HEK293 (cell line): ENCODE measurements around the gene GID8.

Experiments
- CTCF ChIA-PET: fragments of 350-600 bp; formaldehyde crosslinking; extraction: SDS; loops from one replicate; lab custom pipeline; 2021; ENCODE audit warnings: antibody characterized with exemption; lab: Yijun Ruan, JAX
- POLR2A ChIA-PET: fragments of 300-600 bp; formaldehyde crosslinking; extraction: SDS; loops from one replicate; lab custom pipeline; 2020; ENCODE audit warnings: antibody characterized with exemption, inconsistent platforms; lab: Yijun Ruan, JAX
- H3K27ac ChIP-seq: fragments of 200-500 bp; sonication (Bioruptor generic); 2 replicates; pipeline ENCODE4 v1.5.1; 2014; ENCODE audit warnings: low read depth, low read length, control low read depth, inconsistent platforms; ENCODE audit errors: extremely low read depth
- H3K36me3 ChIP-seq, 2 experiments: fragments of 200-500 bp in 1 of 2; sonication (Bioruptor generic) in 1 of 2; 1 replicate in 1 of 2; 2 replicates in 1 of 2; pipeline ENCODE4 v1.5.1; 2014 to 2017; ENCODE audit warnings: inconsistent platforms in 2 of 2, low read length in 2 of 2; ENCODE audit not compliant: control insufficient read depth in 2 of 2, insufficient read depth in 1 of 2
- H3K4me1 ChIP-seq: fragments of 200-500 bp; sonication (Bioruptor generic); 2 replicates; pipeline ENCODE4 v1.5.1; 2014; ENCODE audit warnings: mild to moderate bottlenecking, low read length, inconsistent platforms; ENCODE audit not compliant: control insufficient read depth, insufficient read depth
- H3K4me3 ChIP-seq: 2 replicates; pipeline ENCODE4 v1.5.1; 2011; ENCODE audit warnings: low read depth, mild to moderate bottlenecking, control low read depth, low read length, moderate library complexity
- H3K9me3 ChIP-seq: fragments of 200-500 bp; sonication (Bioruptor generic); 2 replicates; pipeline ENCODE4 v1.5.1; 2014; ENCODE audit warnings: low read depth, low read length, inconsistent platforms; ENCODE audit not compliant: control insufficient read depth, insufficient read depth
- GLI4 ChIP-seq: fragments of 450-650 bp; formaldehyde crosslinking; IDR thresholded peaks from 2 replicates; pipeline ENCODE4 v1.5.1; 2016; ENCODE audit warnings: missing biosample characterization, missing genetic modification characterization
- MYNN ChIP-seq: fragments of 450-650 bp; formaldehyde crosslinking; IDR thresholded peaks from 2 replicates; pipeline ENCODE4 v1.5.1; 2016; ENCODE audit warnings: missing biosample characterization, missing genetic modification characterization, borderline replicate concordance
- SALL2 ChIP-seq: fragments of 450-650 bp; formaldehyde crosslinking; IDR thresholded peaks from 2 replicates; pipeline ENCODE4 v1.5.0; 2017; ENCODE audit warnings: missing biosample characterization, mild to moderate bottlenecking, missing genetic modification characterization, borderline replicate concordance
- SCRT1 ChIP-seq: fragments of 450-650 bp; formaldehyde crosslinking; IDR thresholded peaks from 2 replicates; pipeline ENCODE4 v1.5.1; 2016; ENCODE audit warnings: missing biosample characterization, missing genetic modification characterization, borderline replicate concordance
- SP2 ChIP-seq: fragments of 450-650 bp; formaldehyde crosslinking; IDR thresholded peaks from 2 replicates; pipeline ENCODE4 v1.5.1; 2016; ENCODE audit warnings: missing biosample characterization, missing genetic modification characterization
- ZEB2 ChIP-seq: fragments of 450-650 bp; formaldehyde crosslinking; IDR thresholded peaks from 2 replicates; pipeline ENCODE4 v1.5.1; 2016; ENCODE audit warnings: missing biosample characterization, missing genetic modification characterization
- ZFP41 ChIP-seq: fragments of 450-650 bp; formaldehyde crosslinking; IDR thresholded peaks from 2 replicates; pipeline ENCODE4 v1.5.1; 2016; ENCODE audit warnings: missing biosample characterization, missing genetic modification characterization, borderline replicate concordance
- ZNF132 ChIP-seq: fragments of 450-650 bp; formaldehyde crosslinking; IDR thresholded peaks from 2 replicates; pipeline ENCODE4 v1.5.1; 2017; ENCODE audit warnings: missing biosample characterization, missing genetic modification characterization, borderline replicate concordance
- ZNF148 ChIP-seq: fragments of 450-650 bp; formaldehyde crosslinking; IDR thresholded peaks from 2 replicates; pipeline ENCODE4 v1.5.0; 2017; ENCODE audit warnings: missing biosample characterization, missing genetic modification characterization, borderline replicate concordance
- ZNF16 ChIP-seq: fragments of 450-650 bp; formaldehyde crosslinking; IDR thresholded peaks from 2 replicates; pipeline ENCODE4 v1.5.1; 2016; ENCODE audit warnings: low read depth, missing biosample characterization, missing genetic modification characterization
- ZNF174 ChIP-seq: fragments of 450-650 bp; formaldehyde crosslinking; IDR thresholded peaks from 2 replicates; pipeline ENCODE4 v1.5.0; 2017; ENCODE audit warnings: missing biosample characterization, mild to moderate bottlenecking, missing genetic modification characterization
- ZNF211 ChIP-seq: fragments of 450-650 bp; formaldehyde crosslinking; IDR thresholded peaks from 2 replicates; pipeline ENCODE4 v1.5.1; 2016; ENCODE audit warnings: low read depth, missing biosample characterization, missing genetic modification characterization
- ZNF221 ChIP-seq: fragments of 450-650 bp; formaldehyde crosslinking; IDR thresholded peaks from 2 replicates; pipeline ENCODE4 v1.5.1; 2017; ENCODE audit warnings: missing biosample characterization, missing genetic modification characterization, borderline replicate concordance
- ZNF239 ChIP-seq: fragments of 450-650 bp; formaldehyde crosslinking; IDR thresholded peaks from 2 replicates; pipeline ENCODE4 v1.5.1; 2016; ENCODE audit warnings: missing biosample characterization, missing genetic modification characterization
- ZNF311 ChIP-seq: fragments of 450-650 bp; formaldehyde crosslinking; IDR thresholded peaks from 2 replicates; pipeline ENCODE4 v1.5.1; 2017; ENCODE audit warnings: missing biosample characterization, missing genetic modification characterization, borderline replicate concordance
- ZNF544 ChIP-seq: fragments of 450-650 bp; formaldehyde crosslinking; IDR thresholded peaks from 2 replicates; pipeline ENCODE4 v1.5.0; 2017; ENCODE audit warnings: missing biosample characterization, missing genetic modification characterization
- ZNF571 ChIP-seq: fragments of 450-650 bp; formaldehyde crosslinking; IDR thresholded peaks from 2 replicates; pipeline ENCODE4 v1.5.0; 2017; ENCODE audit warnings: missing biosample characterization, missing genetic modification characterization
- ZNF596 ChIP-seq: fragments of 450-650 bp; IDR thresholded peaks from 2 replicates; pipeline ENCODE4 v1.5.0; 2018; ENCODE audit warnings: missing biosample characterization, mild to moderate bottlenecking, missing genetic modification characterization, moderate library complexity
- ZNF629 ChIP-seq: fragments of 450-650 bp; formaldehyde crosslinking; IDR thresholded peaks from 2 replicates; pipeline ENCODE4 v1.5.1; 2017; ENCODE audit warnings: missing biosample characterization, missing genetic modification characterization
- ZNF654 ChIP-seq: fragments of 450-650 bp; formaldehyde crosslinking; IDR thresholded peaks from 2 replicates; pipeline ENCODE4 v1.5.1; 2016; ENCODE audit warnings: low read depth, missing biosample characterization, missing genetic modification characterization
- ZNF707 ChIP-seq: fragments of 450-650 bp; formaldehyde crosslinking; IDR thresholded peaks from 2 replicates; pipeline ENCODE4 v1.5.1; 2016; ENCODE audit warnings: missing biosample characterization, missing genetic modification characterization
- ZNF792 ChIP-seq: fragments of 450-650 bp; formaldehyde crosslinking; IDR thresholded peaks from 2 replicates; pipeline ENCODE4 v1.5.1; 2016; ENCODE audit warnings: missing biosample characterization, missing genetic modification characterization
- ZNF830 ChIP-seq: fragments of 450-650 bp; IDR thresholded peaks from 2 replicates; pipeline ENCODE4 v1.5.0; 2018; ENCODE audit warnings: missing biosample characterization, missing genetic modification characterization, low read depth, mild to moderate bottlenecking, moderate library complexity
- ZNF837 ChIP-seq: fragments of 450-650 bp; formaldehyde crosslinking; IDR thresholded peaks from 2 replicates; pipeline ENCODE4 v1.5.1; 2016; ENCODE audit warnings: missing biosample characterization, missing genetic modification characterization
- ZSCAN16 ChIP-seq: fragments of 450-650 bp; formaldehyde crosslinking; IDR thresholded peaks from 2 replicates; pipeline ENCODE4 v1.5.1; 2016; ENCODE audit warnings: missing biosample characterization, missing genetic modification characterization
- ZSCAN23 ChIP-seq: fragments of 450-650 bp; formaldehyde crosslinking; IDR thresholded peaks from 2 replicates; pipeline ENCODE4 v1.5.1; 2016; ENCODE audit warnings: missing biosample characterization, missing genetic modification characterization
- TF ChIP-seq, protein P1 (sequence below): fragments of 450-650 bp; formaldehyde crosslinking; IDR thresholded peaks from 2 replicates; pipeline ENCODE4 v1.5.1; 2016; ENCODE audit warnings: missing biosample characterization, missing genetic modification characterization
- TF ChIP-seq, protein P2 (sequence below): fragments of 450-650 bp; formaldehyde crosslinking; IDR thresholded peaks from 2 replicates; pipeline ENCODE4 v1.5.1; 2016; ENCODE audit warnings: missing biosample characterization, missing genetic modification characterization
- TF ChIP-seq, protein P3 (sequence below): fragments of 450-650 bp; formaldehyde crosslinking; conservative IDR thresholded peaks from 2 replicates; pipeline ENCODE4 v1.5.1; 2016; ENCODE audit warnings: low read depth, missing biosample characterization, missing genetic modification characterization

Gene GID8

GRCh38 chr20:62900052-62900691, 37.8 kb upstream of the GID8 start:
- CTCF ChIA-PET, result interaction anchor here (0.6 to 6.5 kb wide), 26 partner anchors 8 to 114 kb away, joined by 3 to 33 read pairs (median 4); no protein-coding TSS in a partner anchor
- no peaks in the 10 kb centered on the region; the same call in 1 of the 2 replicates for H3K4me1 ChIP-seq
- no peak overlapping the region for H3K4me3 ChIP-seq
- H3K9me3 ChIP-seq, result no peaks in the 10 kb centered on the region
- H3K27ac ChIP-seq, result no peak overlapping the region
- POLR2A ChIA-PET, result interaction anchor here (1.4 kb wide), 1 partner anchor 27 kb away, joined by 3 read pairs; no protein-coding TSS in a partner anchor
- peaks cover 3 to 68% of the 10 kb centered on the region in 2 experiments for H3K36me3 ChIP-seq
- TF ChIP-seq ZNF654 (tag by site-specific recombination) (peak; percentile 68), ZNF792 (no peak), ZNF830 (tag by site-specific recombination) (no peak), ZNF132 (tag by site-specific recombination) (no peak), ZNF837 (no peak), ZNF707 (tag by site-specific recombination) (no peak), ZNF174 (tag by site-specific recombination) (no peak), ZEB2 (tag by site-specific recombination) (no peak), ZNF544 (tag by site-specific recombination) (no peak), SALL2 (tag by site-specific recombination) (no peak), ZFP41 (tag by site-specific recombination) (no peak), ZNF211 (tag by site-specific recombination) (no peak), GLI4 (tag by site-specific recombination) (no peak), ZSCAN23 (tag by site-specific recombination) (no peak), ZNF221 (tag by site-specific recombination) (no peak), ZNF239 (tag by site-specific recombination) (no peak), ZNF629 (tag by site-specific recombination) (no peak), ZSCAN16 (no peak), ZNF148 (tag by site-specific recombination) (no peak), SP2 (tag by site-specific recombination) (no peak), ZNF571 (tag by site-specific recombination) (no peak), ZNF311 (tag by site-specific recombination) (no peak), SCRT1 (no peak), ZNF596 (tag by site-specific recombination) (no peak), ZNF16 (tag by site-specific recombination) (no peak), MYNN (tag by site-specific recombination) (no peak)
- TF ChIP-seq, protein P1, sequence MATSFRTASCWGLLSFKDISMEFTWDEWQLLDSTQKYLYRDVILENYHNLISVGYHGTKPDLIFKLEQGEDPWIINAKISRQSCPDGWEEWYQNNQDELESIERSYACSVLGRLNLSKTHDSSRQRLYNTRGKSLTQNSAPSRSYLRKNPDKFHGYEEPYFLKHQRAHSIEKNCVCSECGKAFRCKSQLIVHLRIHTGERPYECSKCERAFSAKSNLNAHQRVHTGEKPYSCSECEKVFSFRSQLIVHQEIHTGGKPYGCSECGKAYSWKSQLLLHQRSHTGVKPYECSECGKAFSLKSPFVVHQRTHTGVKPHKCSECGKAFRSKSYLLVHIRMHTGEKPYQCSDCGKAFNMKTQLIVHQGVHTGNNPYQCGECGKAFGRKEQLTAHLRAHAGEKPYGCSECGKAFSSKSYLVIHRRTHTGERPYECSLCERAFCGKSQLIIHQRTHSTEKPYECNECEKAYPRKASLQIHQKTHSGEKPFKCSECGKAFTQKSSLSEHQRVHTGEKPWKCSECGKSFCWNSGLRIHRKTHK, result no peak
- TF ChIP-seq, protein P2, sequence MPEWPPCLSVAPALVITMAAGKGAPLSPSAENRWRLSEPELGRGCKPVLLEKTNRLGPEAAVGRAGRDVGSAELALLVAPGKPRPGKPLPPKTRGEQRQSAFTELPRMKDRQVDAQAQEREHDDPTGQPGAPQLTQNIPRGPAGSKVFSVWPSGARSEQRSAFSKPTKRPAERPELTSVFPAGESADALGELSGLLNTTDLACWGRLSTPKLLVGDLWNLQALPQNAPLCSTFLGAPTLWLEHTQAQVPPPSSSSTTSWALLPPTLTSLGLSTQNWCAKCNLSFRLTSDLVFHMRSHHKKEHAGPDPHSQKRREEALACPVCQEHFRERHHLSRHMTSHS (tag by site-specific recombination), result no peak
- TF ChIP-seq, protein P3, sequence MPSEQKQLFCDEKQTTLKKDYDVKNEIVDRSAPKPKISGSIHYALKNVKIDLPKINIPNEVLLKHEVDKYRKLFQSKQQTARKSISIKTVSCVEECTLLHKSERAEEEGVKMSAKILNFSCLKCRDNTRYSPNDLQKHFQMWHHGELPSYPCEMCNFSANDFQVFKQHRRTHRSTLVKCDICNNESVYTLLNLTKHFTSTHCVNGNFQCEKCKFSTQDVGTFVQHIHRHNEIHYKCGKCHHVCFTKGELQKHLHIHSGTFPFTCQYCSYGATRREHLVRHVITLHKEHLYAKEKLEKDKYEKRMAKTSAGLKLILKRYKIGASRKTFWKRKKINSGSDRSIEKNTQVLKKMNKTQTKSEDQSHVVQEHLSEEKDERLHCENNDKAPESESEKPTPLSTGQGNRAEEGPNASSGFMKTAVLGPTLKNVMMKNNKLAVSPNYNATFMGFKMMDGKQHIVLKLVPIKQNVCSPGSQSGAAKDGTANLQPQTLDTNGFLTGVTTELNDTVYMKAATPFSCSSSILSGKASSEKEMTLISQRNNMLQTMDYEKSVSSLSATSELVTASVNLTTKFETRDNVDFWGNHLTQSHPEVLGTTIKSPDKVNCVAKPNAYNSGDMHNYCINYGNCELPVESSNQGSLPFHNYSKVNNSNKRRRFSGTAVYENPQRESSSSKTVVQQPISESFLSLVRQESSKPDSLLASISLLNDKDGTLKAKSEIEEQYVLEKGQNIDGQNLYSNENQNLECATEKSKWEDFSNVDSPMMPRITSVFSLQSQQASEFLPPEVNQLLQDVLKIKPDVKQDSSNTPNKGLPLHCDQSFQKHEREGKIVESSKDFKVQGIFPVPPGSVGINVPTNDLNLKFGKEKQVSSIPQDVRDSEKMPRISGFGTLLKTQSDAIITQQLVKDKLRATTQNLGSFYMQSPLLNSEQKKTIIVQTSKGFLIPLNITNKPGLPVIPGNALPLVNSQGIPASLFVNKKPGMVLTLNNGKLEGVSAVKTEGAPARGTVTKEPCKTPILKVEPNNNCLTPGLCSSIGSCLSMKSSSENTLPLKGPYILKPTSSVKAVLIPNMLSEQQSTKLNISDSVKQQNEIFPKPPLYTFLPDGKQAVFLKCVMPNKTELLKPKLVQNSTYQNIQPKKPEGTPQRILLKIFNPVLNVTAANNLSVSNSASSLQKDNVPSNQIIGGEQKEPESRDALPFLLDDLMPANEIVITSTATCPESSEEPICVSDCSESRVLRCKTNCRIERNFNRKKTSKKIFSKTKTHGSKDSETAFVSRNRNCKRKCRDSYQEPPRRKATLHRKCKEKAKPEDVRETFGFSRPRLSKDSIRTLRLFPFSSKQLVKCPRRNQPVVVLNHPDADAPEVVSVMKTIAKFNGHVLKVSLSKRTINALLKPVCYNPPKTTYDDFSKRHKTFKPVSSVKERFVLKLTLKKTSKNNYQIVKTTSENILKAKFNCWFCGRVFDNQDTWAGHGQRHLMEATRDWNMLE, result no peak
